PFSK-1 (cell line): ENCODE measurements around the gene FOXS1.

ENCODE experiments used
- FOXP2 ChIP-seq: optimal IDR thresholded peaks from 2 replicates; pipeline ENCODE3; 2011; ENCODE audit warnings: borderline replicate concordance, control low read depth, inconsistent platforms; ENCODE audit not compliant: insufficient read depth; ENCODE audit errors: extremely low read length, extremely low read depth
- POLR2AphosphoS5 ChIP-seq: IDR thresholded peaks from 2 replicates; pipeline ENCODE4 v1.6.1; 2012; ENCODE audit warnings: low read depth, mild to moderate bottlenecking, control low read depth, low read length, moderate library complexity
- SIN3A ChIP-seq: IDR thresholded peaks from 2 replicates; pipeline ENCODE4 v1.6.1; 2012; ENCODE audit warnings: mild to moderate bottlenecking, low read length, moderate library complexity, borderline replicate concordance; ENCODE audit not compliant: insufficient read depth
- TAF1 ChIP-seq: IDR thresholded peaks from 2 replicates; pipeline ENCODE4 v1.6.1; 2012; ENCODE audit warnings: low read length, control low read depth, borderline replicate concordance; ENCODE audit not compliant: insufficient read depth
- TF ChIP-seq, protein P1 (sequence below), 2 experiments: IDR thresholded peaks; 2 replicates each; pipeline versions ENCODE4 v1.6.1 to v1.8.0; 2011 to 2012; ENCODE audit warnings: low read depth in 2 of 2, low read length in 2 of 2, control low read depth in 1 of 2, inconsistent platforms in 1 of 2, mild to moderate bottlenecking in 1 of 2, moderate library complexity in 1 of 2; ENCODE audit not compliant: insufficient read depth in 1 of 2

FOXS1 gene

DNA sequence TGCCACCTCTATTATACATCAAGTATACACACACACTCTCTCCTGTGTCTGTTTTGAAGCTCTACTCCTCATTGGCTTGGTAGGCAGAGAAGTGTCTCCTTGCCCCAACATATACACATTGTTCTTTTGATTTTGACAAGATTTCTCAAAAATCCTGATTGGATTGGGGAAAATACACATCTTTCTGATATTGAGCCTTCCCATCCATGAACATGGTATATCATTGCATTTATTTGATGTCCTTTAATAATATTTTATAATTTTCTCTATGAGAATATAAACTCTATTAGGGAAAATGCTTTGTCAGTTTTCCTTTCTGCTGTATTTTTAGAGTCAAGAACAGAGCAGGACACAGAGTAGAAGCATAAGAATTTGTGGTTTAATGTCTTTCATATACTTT lies 32.3 kb upstream of the FOXS1 start:
- TF ChIP-seq FOXP2, result no peak
- TF ChIP-seq TAF1, result no peak
- TF ChIP-seq SIN3A, result no peak
- TF ChIP-seq POLR2AphosphoS5, result no peak

DNA sequence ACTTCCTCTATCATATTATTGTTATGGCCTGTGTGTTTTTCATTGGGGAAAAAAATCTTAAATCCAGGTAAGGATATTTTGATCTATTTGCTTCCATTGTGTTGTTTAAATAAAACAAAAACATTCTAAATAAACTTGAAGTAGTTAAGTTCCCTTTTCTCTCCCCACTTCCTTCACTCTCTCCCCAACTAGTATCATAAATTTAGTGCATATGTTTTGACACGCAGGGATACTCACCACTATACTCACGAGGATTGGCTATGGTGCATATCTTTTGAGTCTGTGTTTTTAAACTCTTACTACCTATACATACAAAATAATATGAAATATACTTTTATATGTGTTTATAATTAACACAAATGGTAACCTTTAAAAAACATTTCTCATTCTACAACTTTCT lies 30.3 kb upstream of the FOXS1 start:
- TF ChIP-seq FOXP2, result no peak
- no peak for TF ChIP-seq TAF1
- TF ChIP-seq POLR2AphosphoS5, result no peak
- TF ChIP-seq, protein P1, sequence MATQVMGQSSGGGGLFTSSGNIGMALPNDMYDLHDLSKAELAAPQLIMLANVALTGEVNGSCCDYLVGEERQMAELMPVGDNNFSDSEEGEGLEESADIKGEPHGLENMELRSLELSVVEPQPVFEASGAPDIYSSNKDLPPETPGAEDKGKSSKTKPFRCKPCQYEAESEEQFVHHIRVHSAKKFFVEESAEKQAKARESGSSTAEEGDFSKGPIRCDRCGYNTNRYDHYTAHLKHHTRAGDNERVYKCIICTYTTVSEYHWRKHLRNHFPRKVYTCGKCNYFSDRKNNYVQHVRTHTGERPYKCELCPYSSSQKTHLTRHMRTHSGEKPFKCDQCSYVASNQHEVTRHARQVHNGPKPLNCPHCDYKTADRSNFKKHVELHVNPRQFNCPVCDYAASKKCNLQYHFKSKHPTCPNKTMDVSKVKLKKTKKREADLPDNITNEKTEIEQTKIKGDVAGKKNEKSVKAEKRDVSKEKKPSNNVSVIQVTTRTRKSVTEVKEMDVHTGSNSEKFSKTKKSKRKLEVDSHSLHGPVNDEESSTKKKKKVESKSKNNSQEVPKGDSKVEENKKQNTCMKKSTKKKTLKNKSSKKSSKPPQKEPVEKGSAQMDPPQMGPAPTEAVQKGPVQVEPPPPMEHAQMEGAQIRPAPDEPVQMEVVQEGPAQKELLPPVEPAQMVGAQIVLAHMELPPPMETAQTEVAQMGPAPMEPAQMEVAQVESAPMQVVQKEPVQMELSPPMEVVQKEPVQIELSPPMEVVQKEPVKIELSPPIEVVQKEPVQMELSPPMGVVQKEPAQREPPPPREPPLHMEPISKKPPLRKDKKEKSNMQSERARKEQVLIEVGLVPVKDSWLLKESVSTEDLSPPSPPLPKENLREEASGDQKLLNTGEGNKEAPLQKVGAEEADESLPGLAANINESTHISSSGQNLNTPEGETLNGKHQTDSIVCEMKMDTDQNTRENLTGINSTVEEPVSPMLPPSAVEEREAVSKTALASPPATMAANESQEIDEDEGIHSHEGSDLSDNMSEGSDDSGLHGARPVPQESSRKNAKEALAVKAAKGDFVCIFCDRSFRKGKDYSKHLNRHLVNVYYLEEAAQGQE (IDR thresholded peaks at IDR 0.05; ENCODE audit: insufficient read depth in 1 of 2, low read depth in 2 of 2, low read length in 2 of 2), result no peak
- no peak for TF ChIP-seq SIN3A

DNA sequence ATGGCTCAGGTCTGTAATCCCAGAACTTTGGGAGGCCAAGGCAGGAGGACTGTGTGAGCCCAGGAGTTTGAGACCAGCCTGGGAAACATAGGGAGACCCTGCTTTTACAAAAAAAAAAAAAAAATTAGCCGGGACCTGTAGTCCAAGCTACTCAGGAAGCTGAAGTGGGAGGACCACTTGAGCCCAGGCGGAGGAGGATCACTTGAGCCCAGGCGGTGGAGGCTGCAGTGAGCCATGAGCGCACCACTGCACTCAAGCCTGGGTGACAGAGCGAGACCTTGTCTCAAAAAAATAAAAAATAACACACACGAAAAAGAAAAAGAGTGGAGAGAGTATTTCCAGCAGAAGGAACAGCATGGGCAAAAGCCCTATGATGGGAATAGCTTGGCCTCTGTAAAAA lies 27.0 kb upstream of the FOXS1 start:
- no peak for TF ChIP-seq FOXP2
- no peak for TF ChIP-seq TAF1
- TF ChIP-seq, protein P1 (IDR thresholded peaks at IDR 0.05; ENCODE audit: insufficient read depth in 1 of 2, low read depth in 2 of 2, low read length in 2 of 2), result no peak
- TF ChIP-seq SIN3A, result no peak
- TF ChIP-seq POLR2AphosphoS5, result no peak

DNA sequence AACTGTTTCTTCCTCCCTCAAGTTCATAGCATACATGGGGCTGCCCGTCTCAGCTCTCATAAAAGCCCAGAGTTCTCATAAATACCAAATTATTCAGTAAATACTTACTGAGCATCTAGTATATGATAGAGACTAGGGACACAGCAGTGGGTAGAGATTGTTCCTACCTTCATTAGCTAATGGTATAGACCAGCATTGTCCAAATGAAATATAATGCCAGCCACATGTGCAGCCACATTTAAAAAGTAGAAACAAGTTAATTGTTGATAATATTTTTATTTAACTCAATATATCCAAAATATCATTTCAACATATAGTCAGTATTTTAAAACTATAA lies 26.2 kb upstream of the FOXS1 start:
- no peak for TF ChIP-seq POLR2AphosphoS5
- no peak for TF ChIP-seq TAF1
- TF ChIP-seq FOXP2, result no peak
- TF ChIP-seq, protein P1 (IDR thresholded peaks at IDR 0.05; ENCODE audit: insufficient read depth in 1 of 2, low read depth in 2 of 2, low read length in 2 of 2), result no peak

DNA sequence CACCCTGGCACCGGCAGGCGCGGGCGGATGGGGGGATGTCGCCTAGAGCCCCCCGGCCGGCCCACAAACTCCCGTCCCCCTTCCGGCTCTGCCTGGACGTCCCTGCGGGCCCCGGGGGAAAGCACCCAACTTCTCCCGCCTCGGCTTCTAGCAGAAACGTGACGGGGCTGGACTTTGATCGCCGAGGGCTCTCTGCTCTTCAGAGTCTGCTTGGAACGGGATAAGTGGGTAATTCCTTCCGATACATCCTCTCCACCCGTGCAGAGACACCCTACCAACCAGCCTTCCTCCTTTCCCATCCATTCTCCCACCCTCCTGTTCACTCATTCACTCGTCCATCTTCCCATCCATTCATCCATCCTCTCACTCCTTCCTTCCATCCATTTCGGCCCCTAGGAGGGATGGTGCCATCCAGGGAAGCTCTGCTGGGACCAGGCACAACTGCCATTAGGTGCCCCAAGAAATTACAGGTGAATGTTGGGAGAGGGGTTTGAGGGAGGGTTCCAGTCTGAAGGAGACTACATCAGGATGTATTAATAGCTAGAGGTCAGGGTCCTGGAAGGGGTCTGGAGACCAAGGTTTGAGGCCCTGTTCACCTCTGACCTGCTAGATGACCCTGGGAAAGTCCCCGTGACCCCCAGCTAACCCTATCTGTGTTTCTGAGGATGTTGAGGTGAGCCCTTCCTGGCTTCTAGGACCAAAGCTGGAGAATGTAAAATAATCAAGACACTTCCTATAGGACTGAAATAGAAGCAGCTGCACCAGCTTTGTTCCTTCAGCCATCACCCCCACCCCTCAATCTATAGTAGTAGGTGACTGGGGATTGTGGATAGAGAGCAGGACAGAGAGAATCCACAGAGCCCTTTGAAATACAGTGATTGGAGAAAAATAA lies 25.6 kb upstream of the FOXS1 start:
- TF ChIP-seq FOXP2 (no peak), TAF1 (no peak), POLR2AphosphoS5 (no peak), SIN3A (no peak)
- TF ChIP-seq, protein P1 (IDR thresholded peaks at IDR 0.05; ENCODE audit: insufficient read depth in 1 of 2, low read depth in 2 of 2, low read length in 2 of 2), result no peak
